ENCODE results near the gene VPS13D. TPM values are rescaled to one million over a fixed set of nuclear protein-coding genes. Genes with fewer than 3 reads are reported as not detected.

VPS13D gene
- total RNA-seq, 1 experiment from 2014 or later: 36.5 TPM

- BruUV-seq (replicated peaks): no TSS peak
- H3K4me1 Mint-ChIP-seq (ENCODE audit: insufficient read depth, unreplicated experiment): no peaks in the 10 kb centered on the region
- ChIA-PET CTCF (interaction anchor here (0.9 kb wide), 1 partner anchor 210 kb away, joined by 3 read pairs; no protein-coding TSS in a partner anchor), POLR2A (interaction anchor here (1.0 kb wide), 1 partner anchor 31 kb away, joined by 3 read pairs; no protein-coding TSS in a partner anchor)
- H3K4me3 Mint-ChIP-seq (ENCODE audit: unreplicated experiment): no peak overlapping the region
- H3K27ac Mint-ChIP-seq (ENCODE audit: low read depth, unreplicated experiment): no peak overlapping the region
- no peak for DNase-seq (ENCODE audit: unreplicated experiment)
- intact Hi-C loops (cut with micrococcal nuclease): no loop called here
- H3K36me3 Mint-ChIP-seq (ENCODE audit: insufficient read depth, unreplicated experiment): peaks cover 31% of the 10 kb centered on the region
- H3K27me3 Mint-ChIP-seq (ENCODE audit: insufficient read depth, unreplicated experiment): no peaks in the 10 kb centered on the region
- no peak for TF ChIP-seq CTCF (IDR thresholded peaks at IDR 0.05; ENCODE audit: unreplicated experiment)
- peaks cover 7% of the 10 kb centered on the region for H3K9me3 Mint-ChIP-seq (ENCODE audit: unreplicated experiment)
Measured at GRCh38 chr1:12410351-12410750, 180.5 kb downstream of the VPS13D start.

GRCh38 chr1:12411098-12411497 lies 181.3 kb downstream of the VPS13D start:
- intact Hi-C loops (cut with micrococcal nuclease): no loop called here
- no peak overlapping the region for H3K4me3 Mint-ChIP-seq (ENCODE audit: unreplicated experiment)
- no peak overlapping the region for H3K27ac Mint-ChIP-seq (ENCODE audit: low read depth, unreplicated experiment)
- POLR2A ChIA-PET: interaction anchor here (1.2 kb wide), 1 partner anchor 209 kb away, joined by 5 read pairs; no protein-coding TSS in a partner anchor
- no peaks in the 10 kb centered on the region for H3K27me3 Mint-ChIP-seq (ENCODE audit: insufficient read depth, unreplicated experiment)
- BruUV-seq (replicated peaks): no TSS peak
- peaks cover 23% of the 10 kb centered on the region for H3K36me3 Mint-ChIP-seq (ENCODE audit: insufficient read depth, unreplicated experiment)
- TF ChIP-seq CTCF (IDR thresholded peaks at IDR 0.05; ENCODE audit: unreplicated experiment): no peak
- CTCF ChIA-PET: interaction anchor here (0.7 kb wide), 1 partner anchor 12 kb away, joined by 5 read pairs; no protein-coding TSS in a partner anchor
- H3K9me3 Mint-ChIP-seq (ENCODE audit: unreplicated experiment): peaks cover 7% of the 10 kb centered on the region
- no peaks in the 10 kb centered on the region for H3K4me1 Mint-ChIP-seq (ENCODE audit: insufficient read depth, unreplicated experiment)
- DNase-seq (ENCODE audit: unreplicated experiment): no peak

GRCh38 chr1:12411747-12412146 lies 181.9 kb downstream of the VPS13D start:
- ChIA-PET POLR2A (interaction anchor here (1.1 to 1.2 kb wide), 2 partner anchors 11 to 208 kb away, joined by 3 to 5 read pairs; no protein-coding TSS in a partner anchor), CTCF (interaction anchor here (0.6 kb wide), 1 partner anchor 26 kb away, joined by 3 read pairs; no protein-coding TSS in a partner anchor)
- TF ChIP-seq CTCF (IDR thresholded peaks at IDR 0.05; ENCODE audit: unreplicated experiment): no peak
- intact Hi-C loops (cut with micrococcal nuclease): no loop called here
- H3K4me1 Mint-ChIP-seq (ENCODE audit: insufficient read depth, unreplicated experiment): no peaks in the 10 kb centered on the region
- no TSS peak for BruUV-seq (replicated peaks)
- peaks cover 24% of the 10 kb centered on the region for H3K36me3 Mint-ChIP-seq (ENCODE audit: insufficient read depth, unreplicated experiment)
- H3K9me3 Mint-ChIP-seq (ENCODE audit: unreplicated experiment): peaks cover 7% of the 10 kb centered on the region
- no peak overlapping the region for H3K4me3 Mint-ChIP-seq (ENCODE audit: unreplicated experiment)
- H3K27ac Mint-ChIP-seq (ENCODE audit: low read depth, unreplicated experiment): no peak overlapping the region
- no peak for DNase-seq (ENCODE audit: unreplicated experiment)
- no peaks in the 10 kb centered on the region for H3K27me3 Mint-ChIP-seq (ENCODE audit: insufficient read depth, unreplicated experiment)

GRCh38 chr1:12412439-12412838 lies 182.6 kb downstream of the VPS13D start:
- Mint-ChIP-seq H3K27ac (ENCODE audit: low read depth, unreplicated experiment) (no peak overlapping the region), H3K36me3 (ENCODE audit: insufficient read depth, unreplicated experiment) (peaks cover 31% of the 10 kb centered on the region), H3K9me3 (ENCODE audit: unreplicated experiment) (peaks cover 7% of the 10 kb centered on the region), H3K4me3 (ENCODE audit: unreplicated experiment) (no peak overlapping the region), H3K27me3 (ENCODE audit: insufficient read depth, unreplicated experiment) (no peaks in the 10 kb centered on the region), H3K4me1 (ENCODE audit: insufficient read depth, unreplicated experiment) (no peaks in the 10 kb centered on the region)
- intact Hi-C loops (cut with micrococcal nuclease): no loop called here
- no peak for TF ChIP-seq CTCF (IDR thresholded peaks at IDR 0.05; ENCODE audit: unreplicated experiment)
- CTCF ChIA-PET: no interaction called here
- no peak for DNase-seq (ENCODE audit: unreplicated experiment)
- BruUV-seq (replicated peaks): no TSS peak
- POLR2A ChIA-PET: interaction anchor here (0.7 to 1.1 kb wide), 2 partner anchors 12 to 64 kb away, joined by 3 to 4 read pairs; no protein-coding TSS in a partner anchor

Data from MCF 10A (cell line).